Smooth muscle cell of the brain vasculature (primary cell): ENCODE measurements around the gene CLEC16A.

ENCODE experiments used
- DNase-seq: peaks from one replicate; pipeline ENCODE4 v3.0.0-alpha.2; 2012; ENCODE audit warnings: low read depth, low spot score

The CLEC16A gene

DNA sequence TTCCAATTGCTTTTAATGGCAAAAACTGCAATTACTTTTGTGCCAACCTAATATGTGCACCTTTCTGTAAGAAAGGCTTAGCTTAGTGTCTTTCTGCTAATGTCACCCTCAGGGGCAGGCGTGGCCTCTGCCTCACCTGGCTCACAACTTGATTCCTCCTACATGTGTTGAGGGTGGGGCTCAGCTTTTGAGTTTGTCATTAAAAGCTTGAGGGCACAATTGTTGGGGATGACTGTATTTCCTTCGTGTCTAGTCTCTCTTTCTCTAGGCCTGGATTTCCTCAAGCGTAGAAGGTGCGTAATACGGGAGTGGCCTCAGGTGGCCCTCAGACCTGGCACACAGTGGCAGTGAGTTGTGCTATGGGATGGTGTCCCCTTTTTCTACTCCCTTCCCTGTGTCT lies 94.4 kb downstream of the CLEC16A start:
- DNase-seq, result no peak

DNA sequence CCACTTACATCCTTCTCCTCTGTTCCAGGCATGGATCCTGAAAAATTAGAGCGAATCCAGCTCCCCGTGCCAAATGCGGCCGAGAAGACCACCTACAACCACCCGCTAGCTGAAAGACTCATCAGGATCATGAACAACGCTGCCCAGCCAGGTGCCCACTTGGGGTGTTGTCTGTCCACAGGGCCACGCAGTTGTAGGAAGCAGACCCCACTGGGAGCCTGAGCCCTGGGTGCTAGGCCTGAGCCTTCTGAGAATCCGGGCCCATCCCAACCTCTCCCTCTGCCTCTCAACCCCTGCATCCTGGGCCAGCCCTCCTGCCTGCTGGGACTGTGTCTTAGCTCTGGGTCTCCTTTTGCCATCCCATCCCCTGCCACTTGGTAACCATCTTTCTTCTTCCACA lies 95.4 kb downstream of the CLEC16A start:
- DNase-seq, result no peak

DNA sequence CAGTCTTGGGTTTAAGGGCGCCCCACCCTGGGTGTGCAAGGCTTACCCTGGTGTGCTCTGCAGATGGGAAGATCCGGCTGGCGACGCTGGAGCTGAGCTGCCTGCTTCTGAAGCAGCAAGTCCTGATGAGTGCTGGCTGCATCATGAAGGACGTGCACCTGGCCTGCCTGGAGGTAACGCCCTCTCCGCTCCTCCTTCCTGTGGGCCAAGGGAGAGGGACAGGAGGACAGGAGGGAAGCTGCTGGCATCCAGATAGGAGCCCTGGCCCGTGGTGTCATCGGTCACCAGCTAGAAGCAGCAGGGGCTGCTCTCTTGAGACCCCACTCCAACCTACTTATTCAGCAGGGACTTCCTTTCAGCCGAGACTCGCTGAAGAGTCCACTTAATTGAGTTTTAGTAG lies 97.8 kb downstream of the CLEC16A start:
- no peak for DNase-seq

DNA sequence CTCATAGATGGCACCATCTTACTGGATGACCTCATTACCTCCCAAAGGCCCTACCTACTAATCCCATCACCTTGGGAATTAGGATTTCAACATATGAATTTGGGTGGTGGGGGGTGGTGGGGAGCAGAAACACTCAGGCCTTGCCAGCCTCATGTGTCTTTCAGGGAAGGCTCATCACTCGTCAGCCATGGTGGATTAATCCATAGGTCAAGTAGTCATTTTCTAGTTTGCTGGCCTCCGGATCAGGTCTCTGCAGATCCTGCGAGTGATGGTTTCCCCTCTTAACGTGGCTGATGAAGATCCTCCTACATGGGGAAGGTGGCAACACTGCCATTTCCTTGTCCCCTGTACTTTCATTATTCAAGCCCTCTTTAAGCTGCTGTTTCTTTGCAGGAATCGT lies 101.1 kb downstream of the CLEC16A start:
- no peak for DNase-seq

DNA sequence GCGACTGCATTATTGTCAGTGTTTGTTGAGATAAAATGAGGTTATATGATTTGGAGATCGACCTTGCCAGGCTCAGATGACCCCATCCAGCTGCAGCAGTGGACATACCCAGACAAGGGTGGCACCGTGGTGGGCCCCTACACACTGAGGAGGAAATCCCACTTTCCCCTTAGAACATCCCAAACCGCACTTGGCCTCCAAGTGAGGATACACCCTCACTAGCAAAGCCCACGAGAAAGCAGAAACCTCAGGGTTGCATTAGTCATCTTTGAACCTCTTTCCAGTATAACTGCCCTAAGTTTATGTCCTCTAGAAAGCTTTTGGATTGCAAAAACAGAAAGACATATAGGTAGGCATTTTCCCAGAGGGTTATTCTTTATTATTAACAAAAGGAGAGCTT lies 101.5 kb downstream of the CLEC16A start:
- DNase-seq, result no peak

DNA sequence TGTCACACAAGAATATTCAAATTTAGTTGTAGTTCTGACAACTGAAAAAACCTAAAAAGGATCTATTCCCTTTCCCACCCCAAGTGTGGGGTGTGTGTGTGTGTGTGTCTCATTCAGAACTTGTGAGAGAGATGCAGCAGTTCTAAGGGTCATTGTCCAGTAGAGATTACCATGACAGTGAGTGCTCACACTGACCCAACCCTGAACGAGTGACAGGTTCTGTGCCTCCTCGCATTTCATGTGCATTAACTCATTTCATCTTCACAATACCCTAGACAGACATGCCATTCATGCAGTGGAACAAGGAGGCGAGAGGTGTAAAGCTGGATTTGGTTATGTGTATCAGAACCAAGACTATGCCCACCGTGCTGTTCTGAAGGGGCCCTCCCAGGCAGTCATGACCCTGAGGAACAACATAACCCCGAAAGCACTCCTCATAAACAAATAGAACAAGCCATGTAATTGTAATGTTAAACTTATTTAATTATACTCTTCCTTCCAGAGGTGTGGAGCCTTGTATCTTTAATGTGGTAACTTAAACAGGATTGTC lies 102.1 kb downstream of the CLEC16A start:
- no peak for DNase-seq

GRCh38 chr16:11047057-11047456 lies 102.7 kb downstream of the CLEC16A start:
- DNase-seq, result peak; percentile 41

DNA sequence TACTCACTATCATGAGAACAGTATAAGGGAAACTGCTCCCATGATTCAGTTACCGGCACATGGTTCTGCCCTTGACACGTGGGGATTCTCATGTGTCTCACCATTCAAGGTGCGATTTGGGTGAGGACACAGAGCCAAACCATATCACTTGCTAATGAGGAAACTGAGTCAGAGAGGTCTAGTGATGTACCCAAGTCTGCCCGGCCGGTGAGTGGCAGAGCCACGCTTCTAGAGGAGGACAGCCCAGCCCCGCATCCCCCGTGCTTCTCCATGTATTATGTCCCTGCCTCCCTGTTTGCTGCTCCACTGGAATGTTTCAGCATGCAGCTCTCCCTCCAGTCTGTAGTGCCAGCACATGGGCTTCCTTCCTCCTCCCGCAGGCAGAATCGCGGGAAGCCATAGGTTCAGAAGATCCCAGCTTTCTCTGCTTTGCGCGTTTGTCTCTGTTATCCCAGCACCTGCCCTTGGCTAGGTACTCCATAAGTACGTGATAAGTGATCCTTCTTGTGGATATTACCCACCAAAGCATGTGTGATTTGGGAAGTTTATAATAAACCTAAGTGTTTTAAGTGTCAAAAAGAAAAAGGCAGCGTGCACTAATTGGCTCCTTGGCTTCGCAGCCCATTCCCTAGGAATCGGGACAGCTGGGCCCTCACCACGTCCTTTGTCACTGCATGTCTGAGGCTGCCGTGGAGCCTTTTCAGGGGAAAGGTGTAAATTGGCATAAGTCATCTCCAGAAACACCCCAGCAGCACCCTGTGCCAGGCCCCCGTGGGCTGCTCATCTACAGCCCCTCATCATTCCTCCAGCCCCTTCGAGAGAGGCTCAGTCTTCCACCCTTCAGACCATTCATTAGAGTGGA lies 103.8 kb downstream of the CLEC16A start:
- DNase-seq, result no peak

GRCh38 chr16:11049396-11050059 lies 105.2 kb downstream of the CLEC16A start:
- no peak for DNase-seq

GRCh38 chr16:11050536-11050935 lies 106.2 kb downstream of the CLEC16A start:
- DNase-seq, result no peak

DNA sequence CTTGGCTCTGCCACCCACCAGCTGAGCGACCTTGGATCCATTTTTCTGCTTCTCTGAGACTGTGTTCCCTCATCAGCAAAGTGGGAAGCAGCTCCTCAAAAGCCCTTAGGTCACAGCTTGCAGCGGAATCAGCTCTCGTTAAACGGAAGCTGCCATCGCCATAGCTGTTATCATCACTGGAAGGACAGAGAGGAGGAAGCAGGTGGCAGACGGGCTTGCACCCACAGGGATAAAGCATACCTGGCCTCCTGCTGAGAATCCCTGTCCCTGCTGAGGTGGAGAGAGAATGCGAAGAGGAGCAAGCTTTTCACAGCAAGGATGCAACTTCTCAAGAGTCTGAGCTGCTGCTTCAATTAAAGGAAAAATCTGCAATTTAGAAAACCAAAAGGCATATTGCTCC lies 106.6 kb downstream of the CLEC16A start:
- no peak for DNase-seq

GRCh38 chr16:11051430-11051829 lies 107.1 kb downstream of the CLEC16A start:
- no peak for DNase-seq

GRCh38 chr16:11051879-11052808 lies 107.8 kb downstream of the CLEC16A start:
- DNase-seq, result no peak

DNA sequence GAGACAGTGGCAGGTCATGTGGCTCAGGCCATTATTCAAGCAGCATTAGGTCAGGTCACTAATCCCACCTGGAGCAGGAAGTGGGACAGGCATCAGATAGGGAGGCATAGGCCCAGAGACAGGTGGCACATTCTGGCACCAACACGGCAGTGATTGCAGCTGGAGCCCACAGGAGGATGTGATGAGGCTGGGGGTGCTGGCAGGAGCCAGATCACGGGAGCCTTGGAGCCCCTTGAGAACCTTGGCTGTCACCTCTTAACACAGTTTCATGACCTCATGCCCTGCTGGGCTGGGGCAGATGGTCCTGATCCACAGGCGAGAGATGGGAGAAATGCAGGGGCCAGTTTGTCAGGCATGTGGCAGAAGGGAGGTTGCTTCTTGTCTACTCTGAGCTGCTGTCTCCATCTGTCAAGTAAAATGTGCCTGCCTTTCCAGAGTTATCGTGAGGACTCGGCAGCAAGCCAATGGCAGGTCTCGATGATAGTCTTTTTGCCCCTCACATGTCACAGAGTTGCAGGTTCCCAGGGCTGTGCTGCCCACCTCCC lies 109.6 kb downstream of the CLEC16A start:
- DNase-seq, result no peak

DNA sequence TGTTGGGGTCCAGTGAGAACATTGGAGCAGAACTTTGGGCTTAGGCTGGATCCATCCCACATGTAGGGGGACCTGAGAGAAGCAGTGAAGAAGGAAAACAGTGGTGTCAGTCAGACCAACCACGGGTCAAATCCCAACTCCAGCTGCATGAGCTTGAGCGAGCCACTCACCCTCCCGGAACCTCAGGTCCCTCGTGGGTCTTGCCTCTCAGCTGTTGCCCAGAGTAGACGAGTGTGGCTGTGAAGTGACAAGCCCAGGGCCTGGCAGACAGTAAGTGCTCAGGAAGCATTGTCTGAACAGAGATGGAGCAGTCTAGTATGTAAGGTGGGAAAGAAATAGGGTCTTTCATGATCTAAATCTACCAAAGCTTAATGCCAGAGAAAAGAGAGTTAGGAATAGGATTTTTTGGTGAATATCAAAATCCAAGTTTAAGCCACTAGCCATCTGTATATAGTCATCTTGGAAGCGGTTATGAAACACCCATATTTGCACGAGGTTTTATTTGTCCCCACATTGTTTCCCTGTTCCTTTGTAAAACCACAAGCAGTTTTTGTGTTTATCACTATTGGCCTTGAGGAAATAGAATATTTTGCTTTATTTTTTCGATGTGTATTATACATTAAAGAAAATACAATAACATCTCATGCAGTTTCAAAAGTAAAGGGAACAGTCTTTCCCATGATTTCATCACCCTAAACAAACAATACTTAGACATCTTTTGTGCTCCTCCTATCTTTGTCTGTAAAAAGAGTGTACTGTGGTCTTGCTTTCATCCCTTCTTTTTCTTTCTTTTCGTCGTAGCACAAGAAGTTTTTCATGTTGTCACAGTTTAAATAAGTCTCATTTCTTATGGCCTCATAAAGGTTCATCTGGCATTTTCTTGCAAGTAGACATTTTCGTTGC lies 112.0 kb downstream of the CLEC16A start:
- DNase-seq, result peak; percentile 33

- DNase-seq, result no peak
These were observed 112.8 kb downstream of the CLEC16A start for GRCh38 chr16:11056993-11057649.

DNA sequence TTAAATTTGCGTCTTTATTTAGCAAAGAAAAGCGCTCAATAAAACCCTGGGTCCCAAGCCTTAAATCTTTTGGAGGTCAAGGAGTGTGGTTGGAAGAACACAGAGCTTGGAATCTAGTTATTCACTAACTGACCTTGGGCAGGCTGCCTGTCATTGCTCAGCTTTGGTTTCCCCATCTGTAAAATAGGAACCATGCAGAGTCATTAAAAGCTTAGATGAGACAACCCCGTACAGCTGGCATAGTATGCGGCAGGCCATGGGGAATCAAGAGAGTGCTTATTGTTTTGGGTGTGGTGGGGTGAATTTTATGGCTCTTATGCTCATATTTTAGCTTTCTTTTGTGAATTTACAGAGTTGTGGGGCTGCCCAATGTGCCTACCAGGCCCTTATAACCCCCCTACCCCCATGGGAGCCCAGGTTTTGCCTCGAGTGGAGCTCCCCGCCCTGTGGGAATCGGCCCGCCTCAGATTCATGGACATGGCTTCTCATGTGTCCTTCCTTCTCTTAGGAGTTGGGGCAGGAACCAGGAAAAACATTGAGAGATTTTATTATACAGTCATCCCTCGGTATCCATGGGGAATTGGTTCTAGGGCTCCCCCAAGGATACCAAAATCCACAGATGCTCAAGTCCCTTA lies 113.5 kb downstream of the CLEC16A start:
- no peak for DNase-seq

DNA sequence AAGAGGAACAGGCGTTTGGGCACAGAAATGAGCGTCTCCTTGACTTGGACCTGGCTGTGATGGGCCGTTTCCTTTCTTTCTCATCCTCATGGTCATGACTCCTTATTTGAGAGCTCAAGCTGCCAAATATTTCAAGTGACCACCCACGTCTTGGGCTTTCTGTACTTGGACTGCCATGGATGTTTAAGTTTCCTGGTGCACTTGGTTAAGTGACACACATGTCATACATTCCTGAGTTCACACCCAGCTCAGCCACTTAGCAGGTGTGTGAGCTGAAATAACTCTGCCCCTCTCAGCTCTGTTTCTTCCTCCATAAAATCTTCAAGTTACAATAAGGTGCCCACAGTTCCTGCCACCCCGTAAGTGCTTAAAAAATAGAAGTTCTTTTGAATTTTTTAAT lies 114.5 kb downstream of the CLEC16A start:
- DNase-seq, result no peak

DNA sequence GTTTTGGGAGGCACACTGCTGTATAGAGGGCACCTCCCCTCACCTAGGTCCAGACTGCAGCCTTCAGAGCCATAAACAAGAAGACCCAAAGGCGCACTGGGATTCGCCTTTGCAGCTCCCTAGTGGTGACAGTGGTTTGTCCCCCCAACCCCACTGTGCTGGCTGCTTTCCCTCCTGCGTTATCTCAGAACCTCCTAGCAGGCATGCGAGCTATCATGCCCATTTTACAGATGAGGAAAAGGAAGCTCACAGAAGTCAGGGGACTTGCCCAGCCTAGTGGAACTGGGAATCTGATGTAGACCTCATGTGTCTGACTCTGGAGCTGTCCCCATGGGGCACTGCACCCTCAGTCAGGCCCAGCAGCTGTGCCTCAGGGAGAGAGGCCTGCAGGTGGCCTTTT lies 115.2 kb downstream of the CLEC16A start:
- no peak for DNase-seq
